Iris pigment epithelial cell (primary cell): Measurements from ENCODE around the gene CENPT.
A peak's percentile ranks its signal among the peaks of the same experiment; 100 is the strongest.
"Not testable (repeated sequence)": the region's sequence is repeated elsewhere in the genome, so short reads cannot be mapped to it uniquely, and the experiment has no call there.

Experiments
- DNase-seq: peaks from one replicate; pipeline ENCODE4 v3.0.0-alpha.2; 2011; ENCODE audit warnings: low read depth

Gene CENPT

DNA sequence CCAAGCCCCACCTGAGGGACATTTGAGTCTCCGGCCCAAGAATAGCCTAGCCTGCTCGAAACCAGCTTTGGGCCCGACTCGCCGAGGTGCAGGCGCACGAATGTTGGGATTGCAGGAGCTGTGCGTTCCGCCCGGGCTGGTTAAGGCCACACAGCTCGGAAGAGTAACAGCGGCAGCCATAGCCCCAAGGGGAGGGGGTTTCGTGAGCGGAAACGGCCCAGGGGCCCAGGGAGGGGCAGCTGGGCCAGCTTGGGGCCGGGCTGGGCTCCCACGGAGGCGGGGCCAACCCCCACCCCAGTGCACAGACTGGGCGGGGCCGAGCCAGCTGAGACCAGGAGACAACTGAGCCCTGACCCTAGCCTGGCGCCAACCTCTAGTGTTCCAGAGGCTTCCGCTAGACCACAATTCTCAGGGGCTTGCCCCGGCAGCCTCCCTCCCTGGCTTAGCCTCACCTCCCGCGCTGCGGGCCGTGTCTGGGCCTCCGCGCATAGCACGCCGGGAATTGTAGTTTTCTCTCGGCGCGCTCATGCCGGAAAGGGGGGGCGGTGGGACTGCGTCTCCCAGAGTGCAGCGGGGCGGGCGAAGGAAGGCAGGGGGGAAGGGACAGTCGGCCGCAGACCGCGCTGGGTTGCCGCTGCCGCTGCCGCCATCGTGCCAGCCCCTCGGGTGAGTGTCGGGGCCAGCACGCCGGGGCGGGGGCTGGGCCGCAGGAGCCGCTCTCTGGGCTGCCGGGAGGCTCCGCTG is 1.0 kb downstream of the CENPT start, which contains the start of gene NUTF2:
Gene NUTF2 (plus strand): TSS at position 614 of the 744 bp plus-strand sequence. CDS start 18,198 bp downstream, outside the sequence.
- DNase-seq, result peak; percentile 91

DNA sequence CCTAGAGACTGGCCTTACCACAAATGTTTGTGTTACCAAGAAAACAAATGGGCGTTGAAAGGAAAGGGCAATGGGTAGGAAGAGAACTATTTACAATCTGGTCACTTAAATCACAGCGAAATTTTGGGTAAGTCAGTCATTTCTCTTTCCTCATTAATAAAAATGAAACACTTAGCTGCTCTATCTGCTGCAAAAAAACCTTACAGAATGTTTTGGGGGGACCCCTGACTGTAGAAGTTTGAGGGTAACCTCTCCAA is 1.5 kb downstream of the CENPT start:
- no peak for DNase-seq

DNA sequence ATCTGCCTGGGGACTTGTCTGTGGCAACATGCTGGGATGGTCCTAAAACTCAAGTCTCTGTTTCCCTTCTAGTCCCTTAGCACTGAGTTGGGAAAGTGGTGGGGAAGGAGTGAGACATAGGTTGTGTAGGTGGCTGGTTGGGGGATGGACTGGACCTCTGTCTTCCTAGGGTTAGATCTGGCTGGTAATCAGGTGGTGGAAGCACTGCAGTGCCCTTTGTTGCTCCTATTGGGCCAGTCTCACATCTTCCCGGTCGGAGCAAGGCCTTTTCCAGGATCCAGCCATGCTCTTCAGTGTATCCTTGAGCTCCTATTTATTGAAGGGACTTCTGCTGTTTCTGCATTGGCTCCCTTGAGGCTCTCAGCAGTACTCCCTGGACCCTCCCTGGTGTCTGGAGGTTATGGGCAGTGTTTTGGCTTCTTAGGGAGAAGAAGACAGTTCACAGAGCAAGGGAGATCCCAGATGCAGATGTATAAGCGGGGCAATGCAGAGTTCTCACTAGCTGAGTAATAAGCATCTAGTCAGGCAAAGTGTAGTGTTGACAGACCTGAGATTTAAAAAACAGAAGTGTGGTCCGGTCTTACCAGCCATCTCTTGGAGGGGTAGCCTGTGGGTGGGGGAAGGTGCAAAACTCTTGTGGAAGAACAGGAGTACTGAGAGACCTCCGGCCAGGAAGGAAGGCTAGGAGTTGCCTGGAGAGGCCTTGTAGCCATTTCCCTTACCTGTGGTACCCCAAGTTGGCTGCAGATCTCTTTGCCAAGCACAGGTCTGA is 2.0 kb downstream of the CENPT start:
- DNase-seq, result no peak

DNA sequence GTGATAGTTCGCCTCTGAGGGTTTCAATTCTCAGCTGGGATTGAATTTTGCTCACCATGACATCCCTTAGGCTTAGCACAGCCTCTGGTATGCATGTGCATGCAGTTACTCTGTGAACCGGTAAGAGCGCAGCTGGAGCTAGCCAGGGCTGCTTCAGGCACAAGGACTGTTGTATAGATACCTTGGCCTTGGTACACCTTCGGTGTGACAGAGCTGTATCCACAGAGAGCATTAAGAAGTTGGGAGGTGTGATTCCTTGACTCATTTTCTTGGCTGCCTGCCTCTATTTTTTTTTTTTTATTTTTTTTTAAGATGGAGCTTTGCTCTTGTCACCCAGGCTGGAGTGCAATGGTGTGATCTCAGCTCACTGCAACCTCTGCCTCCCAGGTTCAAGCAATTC is 3.0 kb downstream of the CENPT start:
- peak; percentile 42 for DNase-seq

GRCh38 chr16:67843343-67843765 is 4.1 kb downstream of the CENPT start:
- no peak for DNase-seq

- peak; percentile 68 for DNase-seq
Observed at GRCh38 chr16:67842509-67843342, 4.8 kb downstream of the CENPT start.

DNA sequence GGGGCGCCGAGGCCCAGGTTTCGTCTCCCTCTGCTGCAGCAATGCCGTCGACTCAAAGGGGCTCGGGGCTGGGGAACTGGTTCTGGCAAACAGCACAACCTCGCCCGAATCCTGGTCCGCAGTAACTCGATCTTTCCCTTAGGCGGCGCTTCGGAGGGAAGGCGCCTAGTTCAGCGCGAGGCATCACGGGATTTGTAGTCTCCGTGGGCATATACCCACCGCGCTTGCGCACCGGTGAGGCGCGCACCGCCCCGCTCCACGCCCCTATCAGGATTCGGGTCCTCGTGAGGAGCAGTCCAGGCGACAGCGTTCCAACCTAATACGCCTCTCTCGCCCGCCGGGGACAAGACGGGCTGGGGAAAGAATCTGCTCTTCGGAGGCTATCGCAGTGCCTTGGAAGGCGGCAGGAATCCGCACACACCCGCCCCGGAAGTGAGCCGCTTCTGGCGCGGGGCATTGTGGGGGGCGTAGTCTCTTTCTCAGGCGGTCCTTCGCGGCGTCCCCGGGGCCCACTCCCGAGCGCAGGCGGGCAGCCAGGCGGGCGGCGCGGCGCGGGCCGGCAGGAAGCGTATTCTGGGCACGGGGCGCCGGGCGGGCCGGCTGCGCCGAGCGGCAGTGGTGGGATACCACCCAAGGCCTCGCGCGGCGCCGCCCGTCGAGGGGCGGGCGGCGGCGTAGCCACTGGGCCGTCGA is 5.5 kb downstream of the CENPT start, which contains the start of gene THAP11:
Gene THAP11 (plus strand): TSS at position 505 of the 693 bp plus-strand sequence. CDS start 235 bp downstream, outside the sequence.
- peak; percentile 92 for DNase-seq

GRCh38 chr16:67841198-67841815 is 6.2 kb downstream of the CENPT start:
- no peak for DNase-seq

- DNase-seq, result no peak
Observed at GRCh38 chr16:67837811-67838210, 9.7 kb downstream of the CENPT start.

GRCh38 chr16:67837190-67837589 is 10.3 kb downstream of the CENPT start:
- not testable (repeated sequence) for DNase-seq

DNA sequence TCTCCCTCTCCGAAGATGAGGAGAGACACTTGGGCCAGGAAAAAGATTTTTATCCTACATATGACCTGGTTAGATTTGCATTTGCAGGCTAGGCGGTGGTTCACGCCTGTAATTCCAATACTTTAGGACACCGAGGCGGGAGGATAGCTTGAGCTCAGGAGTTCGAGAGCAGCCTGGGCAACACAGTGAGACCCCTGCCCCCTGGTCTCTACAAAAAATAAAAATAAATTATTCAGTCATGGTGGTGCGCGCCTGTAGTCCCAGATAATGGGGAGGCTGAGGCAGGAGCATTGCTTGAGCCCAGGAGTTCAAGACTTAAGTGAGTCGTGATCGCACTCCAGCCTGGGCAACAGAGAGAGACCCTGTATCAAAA is 13.3 kb downstream of the CENPT start:
- DNase-seq, result no peak

DNA sequence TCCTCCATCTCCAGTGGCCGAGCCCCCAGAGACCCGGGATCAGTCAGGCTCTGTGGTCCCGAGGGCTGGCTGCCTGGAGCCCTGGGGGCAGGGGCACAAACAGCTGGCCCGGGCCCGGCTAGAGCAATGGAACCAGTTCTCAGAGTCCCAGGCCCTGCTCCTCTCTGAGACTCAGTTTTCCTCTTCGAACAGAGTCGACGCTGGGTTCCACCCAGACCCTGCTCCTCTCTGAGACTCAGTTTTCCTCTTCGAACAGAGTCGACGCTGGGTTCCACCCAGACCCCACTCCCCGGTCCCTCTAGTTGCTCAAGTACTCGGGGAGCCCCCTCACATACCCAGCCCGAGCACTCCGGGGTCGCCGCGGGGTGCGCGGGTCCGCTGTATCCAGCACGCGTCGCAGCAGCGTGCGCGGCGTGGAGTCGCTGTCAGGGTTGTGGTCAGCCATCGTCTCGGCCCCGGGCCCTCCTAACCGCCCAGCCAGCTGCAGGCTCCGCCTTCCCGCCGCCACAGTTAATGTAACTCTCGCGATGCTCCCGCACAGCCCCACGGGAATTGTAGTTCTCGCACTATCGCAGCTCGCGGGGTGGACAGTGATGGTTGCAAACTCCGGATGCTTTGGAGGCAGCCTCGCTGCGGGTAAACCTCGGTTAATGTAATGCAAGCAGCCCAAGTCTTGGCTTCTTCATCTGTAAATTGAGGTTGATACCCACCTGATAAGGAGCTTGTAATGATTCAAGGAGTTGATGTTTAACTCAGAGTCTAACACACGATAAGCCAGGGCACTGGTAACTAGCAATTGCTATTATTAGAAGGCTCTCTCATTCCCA is 13.9 kb downstream of the CENPT start:
- DNase-seq, result peak; percentile 84

DNA sequence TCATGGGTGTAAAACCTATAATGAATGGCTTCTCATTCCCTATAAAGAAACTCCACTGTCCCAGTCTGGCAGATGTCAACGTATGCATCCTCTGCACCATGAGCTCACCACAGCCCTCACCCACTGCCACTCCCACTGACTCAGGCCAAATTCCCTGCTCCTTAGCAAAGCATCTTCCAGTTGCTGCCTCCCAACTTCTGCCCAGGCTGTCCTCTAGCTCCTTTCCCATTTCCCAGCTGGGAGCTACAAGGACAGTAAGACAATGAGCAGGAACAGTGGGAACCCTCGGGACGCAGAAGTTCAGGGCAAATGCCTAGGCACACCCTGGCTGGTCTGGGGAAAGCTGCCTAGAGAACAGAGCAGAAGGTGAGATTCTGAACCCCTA is 14.5 kb downstream of the CENPT start:
- peak; percentile 76 for DNase-seq

DNA sequence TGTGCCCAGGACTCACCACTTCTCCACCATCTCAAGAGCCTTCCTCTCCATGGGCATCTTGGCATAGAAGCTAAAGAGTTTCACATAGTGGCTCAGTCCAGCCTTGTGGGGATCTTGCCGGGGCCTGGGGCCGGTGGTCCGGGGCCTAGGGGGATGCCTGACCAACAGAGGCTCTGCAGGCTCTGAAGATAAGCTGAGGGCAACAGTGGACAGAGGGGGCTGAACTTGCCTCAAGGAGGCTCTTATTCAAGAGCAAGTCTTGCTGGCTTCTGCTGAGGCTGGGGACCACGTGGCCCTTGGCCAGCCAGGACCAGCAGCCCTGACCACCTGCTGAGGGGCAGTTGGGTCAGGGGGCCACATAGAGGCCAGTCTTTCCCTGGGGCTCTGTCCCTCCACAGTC is 18.8 kb downstream of the CENPT start:
- no peak for DNase-seq

GRCh38 chr16:67825906-67826305 is 21.6 kb downstream of the CENPT start:
- DNase-seq, result no peak

DNA sequence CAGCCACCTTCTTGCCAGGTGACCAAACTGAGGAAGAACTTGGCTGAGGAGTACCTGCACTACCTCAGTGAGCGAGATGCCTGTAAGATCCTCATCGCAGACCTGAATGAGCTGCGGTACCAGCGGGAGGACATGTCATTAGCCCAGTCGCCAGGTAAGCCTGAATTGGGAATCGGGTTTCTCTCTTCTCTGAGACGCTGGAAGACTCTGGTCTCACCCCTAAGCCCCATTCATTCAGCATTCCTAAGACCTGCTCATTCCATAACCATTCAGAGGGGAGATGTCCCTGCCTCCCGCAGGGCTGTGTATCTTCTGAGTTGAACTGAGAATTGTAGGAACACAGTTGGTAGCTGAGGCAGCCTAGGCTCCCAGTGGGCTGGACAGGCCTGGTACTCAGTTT is 22.4 kb downstream of the CENPT start:
- no peak for DNase-seq

DNA sequence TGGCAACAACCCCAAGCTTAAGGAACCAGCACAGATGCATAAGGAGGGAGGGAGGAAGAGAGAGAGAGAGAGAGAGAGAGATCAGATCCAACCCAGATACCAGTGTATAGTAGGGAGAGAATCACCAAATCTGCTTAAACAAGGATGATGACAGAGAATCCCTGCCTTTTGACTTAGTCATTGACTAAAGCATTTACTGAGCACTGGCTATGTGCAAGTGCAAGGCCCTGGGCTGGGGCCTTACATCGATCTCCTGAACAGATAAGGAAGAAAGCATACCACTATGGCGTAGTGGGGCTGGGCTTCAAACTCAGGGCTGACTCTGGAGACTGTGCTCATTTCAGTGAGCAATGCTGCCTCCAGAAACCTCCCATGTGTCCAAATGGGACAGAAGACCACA is 25.0 kb downstream of the CENPT start:
- peak; percentile 56 for DNase-seq

GRCh38 chr16:67820608-67821259 is 26.8 kb downstream of the CENPT start:
- no peak for DNase-seq

- no peak for DNase-seq
Observed at GRCh38 chr16:67814567-67814966, 32.9 kb downstream of the CENPT start.

DNA sequence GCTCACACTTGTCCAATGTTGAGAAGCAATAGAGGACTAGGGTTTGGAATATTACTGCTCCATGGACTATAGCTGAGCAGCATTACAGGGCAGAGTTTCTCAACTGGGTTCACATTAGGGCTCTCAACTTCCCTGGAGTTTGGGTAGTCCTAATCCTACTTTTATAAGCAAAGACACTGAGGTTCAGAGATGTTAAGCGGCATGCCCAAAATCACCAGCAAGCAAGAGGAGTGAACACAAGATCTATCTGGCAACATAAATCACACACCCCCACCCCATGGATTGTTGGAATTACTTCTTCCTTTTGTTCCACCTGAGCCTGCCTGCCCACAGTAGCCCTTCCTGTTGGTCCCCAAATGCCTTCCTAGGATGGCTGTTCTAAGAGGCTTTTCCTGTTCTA is 35.6 kb downstream of the CENPT start:
- DNase-seq, result no peak
